Measurements from ENCODE around the gene RRAS.

Gene RRAS

DNA sequence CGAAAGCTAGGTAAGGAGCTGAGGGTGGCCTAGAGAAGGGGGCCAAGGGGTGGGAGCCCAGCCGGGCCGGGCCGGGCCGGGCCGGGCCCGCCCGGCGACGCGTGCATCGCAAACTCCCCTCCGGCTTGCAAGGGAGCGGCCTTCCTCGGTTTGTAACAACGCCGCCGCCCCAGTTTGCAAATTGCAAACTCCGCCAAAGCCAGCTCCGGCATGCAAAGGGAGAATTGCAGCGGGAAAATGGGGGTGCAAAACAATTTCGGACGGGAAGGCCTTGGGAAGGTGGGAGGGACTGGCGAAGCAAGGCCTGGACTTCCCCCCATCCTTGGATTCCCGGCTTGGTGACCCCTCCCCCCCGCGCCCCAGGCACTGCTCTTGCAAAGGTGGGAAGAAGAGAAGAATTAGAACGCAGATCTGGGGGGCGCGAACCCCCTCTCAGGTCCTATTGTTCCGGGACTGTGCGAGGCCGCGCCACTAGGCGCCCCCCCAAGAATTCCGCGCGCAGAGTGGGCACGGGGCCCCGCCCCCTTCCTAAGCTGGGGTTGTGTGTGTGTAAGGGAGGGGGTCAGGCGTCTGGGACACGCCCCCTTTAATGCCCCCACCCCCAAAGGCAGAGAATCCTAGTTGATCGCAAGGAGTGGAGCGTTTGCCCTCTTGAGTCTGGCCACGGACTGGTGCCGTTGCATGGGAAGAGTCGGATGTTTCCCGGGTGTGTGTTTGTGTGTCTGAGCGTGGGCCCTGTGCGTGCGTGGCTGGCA, 48.0 kb downstream of the RRAS start:
- DNase-seq (ENCODE audit: low read depth, low spot score), result no peak
- POLR2A ChIA-PET, result interaction anchor here (1.0 to 1.1 kb wide), 2 partner anchors 11 to 48 kb away, joined by 5 to 6 read pairs; partner anchors contain the start of genes NOSIP, PRRG2 and RRAS
- H3K4me3 ChIP-seq (ENCODE audit: low read depth, low read length), result peak overlapping the region; percentile 85
- TF ChIP-seq, protein P1, sequence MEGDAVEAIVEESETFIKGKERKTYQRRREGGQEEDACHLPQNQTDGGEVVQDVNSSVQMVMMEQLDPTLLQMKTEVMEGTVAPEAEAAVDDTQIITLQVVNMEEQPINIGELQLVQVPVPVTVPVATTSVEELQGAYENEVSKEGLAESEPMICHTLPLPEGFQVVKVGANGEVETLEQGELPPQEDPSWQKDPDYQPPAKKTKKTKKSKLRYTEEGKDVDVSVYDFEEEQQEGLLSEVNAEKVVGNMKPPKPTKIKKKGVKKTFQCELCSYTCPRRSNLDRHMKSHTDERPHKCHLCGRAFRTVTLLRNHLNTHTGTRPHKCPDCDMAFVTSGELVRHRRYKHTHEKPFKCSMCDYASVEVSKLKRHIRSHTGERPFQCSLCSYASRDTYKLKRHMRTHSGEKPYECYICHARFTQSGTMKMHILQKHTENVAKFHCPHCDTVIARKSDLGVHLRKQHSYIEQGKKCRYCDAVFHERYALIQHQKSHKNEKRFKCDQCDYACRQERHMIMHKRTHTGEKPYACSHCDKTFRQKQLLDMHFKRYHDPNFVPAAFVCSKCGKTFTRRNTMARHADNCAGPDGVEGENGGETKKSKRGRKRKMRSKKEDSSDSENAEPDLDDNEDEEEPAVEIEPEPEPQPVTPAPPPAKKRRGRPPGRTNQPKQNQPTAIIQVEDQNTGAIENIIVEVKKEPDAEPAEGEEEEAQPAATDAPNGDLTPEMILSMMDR (IDR thresholded peaks at IDR 0.05; ENCODE audit: insufficient read depth, low read length, missing control alignments), result no peak
- CTCF ChIA-PET, result interaction anchor here (1.1 kb wide), 1 partner anchor 89 kb away, joined by 3 read pairs; no protein-coding TSS in a partner anchor

DNA sequence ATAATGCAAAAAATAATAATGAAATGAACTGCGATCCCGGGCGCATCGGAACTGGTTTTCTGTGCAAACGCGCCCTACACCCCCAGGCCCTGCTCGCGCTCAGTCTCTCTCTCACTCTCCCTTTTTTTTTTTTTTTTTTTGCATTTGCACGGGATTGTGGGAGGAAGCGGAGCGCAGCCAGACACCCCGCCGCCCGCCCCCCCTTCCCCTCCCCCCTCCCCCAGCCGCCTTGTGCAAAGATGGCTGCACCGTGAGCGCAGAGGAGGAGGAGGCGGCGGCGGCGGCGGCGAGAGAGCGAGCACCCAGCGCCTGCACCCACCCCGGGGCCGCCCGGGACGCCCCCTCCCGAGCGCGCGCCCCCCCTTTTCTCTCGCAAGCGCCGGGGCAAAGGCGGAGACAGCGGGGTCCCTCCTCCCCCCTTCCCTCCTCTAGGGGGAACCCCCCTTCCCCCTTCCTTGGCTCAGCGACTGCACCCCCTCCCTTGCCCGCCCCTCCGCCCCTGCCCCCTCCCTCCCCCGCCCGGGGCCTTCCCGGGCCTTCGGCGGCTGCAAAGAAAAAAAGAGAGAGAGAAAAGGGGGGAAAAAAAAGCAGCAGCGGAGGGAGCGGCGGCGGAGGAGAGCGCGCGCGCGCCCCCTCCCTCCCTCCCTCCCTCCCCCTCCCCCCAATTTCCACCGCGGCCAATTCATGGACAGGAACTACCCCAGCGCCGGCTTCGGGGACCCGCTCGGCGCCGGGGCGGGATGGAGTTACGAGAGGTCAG, 48.8 kb downstream of the RRAS start, which contains the start of gene PRR12:
PRR12 (plus strand) TSS at position 212 of the 760 bp plus-strand sequence; CDS start at position 685, 473 bp downstream.
- no peak for DNase-seq (ENCODE audit: low read depth, low spot score)
- ChIA-PET POLR2A (interaction anchor here (0.6 to 1.7 kb wide), 7 partner anchors 9 to 74 kb away, joined by 4 to 16 read pairs (median 6); partner anchors contain the start of genes BCL2L12, IRF3, NOSIP and PRRG2), CTCF (interaction anchor here (1.1 to 2.7 kb wide), 4 partner anchors 9 to 90 kb away, joined by 3 to 15 read pairs (median 4); partner anchors contain the start of gene SCAF1)
- TF ChIP-seq, protein P1 (IDR thresholded peaks at IDR 0.05; ENCODE audit: insufficient read depth, low read length, missing control alignments), result no peak
- H3K4me3 ChIP-seq (ENCODE audit: low read depth, low read length), result peak within 1 kb of the TSS; percentile 85

DNA sequence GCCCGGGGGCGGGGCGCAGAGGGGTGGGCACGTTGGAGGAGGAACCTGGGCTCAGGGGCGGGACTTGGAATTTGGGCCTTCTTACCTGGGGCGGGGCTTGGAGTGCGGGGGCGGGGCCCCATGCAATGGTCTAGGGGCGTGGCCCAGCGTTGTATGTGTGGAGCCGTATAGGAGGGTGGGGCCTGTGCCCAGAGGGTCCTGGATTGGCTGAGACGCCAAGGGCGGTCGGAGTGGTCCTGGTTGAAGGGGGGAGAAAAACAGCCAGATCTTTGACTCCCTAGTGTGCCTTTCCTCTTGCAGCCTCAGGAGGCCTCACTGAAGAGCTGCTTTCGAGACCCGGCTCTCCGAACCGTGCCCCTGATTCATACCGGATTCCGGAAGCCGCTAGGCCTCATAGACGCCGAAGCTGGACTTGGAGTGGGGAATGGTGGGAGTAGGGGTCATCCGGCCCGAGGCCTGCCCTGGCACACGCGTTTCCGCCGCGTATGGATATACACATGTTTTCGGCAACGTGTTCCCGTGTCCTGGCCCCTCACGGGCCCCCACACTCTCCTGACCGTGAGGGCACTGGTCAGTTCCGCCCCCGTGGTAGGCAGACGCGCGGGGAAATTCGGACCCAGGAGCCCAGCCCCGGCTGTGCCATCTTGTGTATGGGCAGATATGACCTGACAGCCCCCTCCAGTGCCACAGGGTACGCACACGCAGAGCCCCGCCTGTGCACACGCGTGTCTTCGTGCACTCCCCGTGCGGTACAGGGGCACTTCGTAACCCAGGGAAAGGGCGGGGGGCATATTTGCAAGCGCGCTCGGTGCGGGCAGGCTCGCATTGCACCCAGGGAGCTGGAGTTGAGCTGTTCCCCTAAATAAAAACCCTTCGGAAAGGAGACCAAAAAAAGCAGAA, 49.6 kb downstream of the RRAS start:
- POLR2A ChIA-PET, result interaction anchor here (0.6 to 1.7 kb wide), 10 partner anchors 8 to 87 kb away, joined by 3 to 16 read pairs (median 4); partner anchors contain the start of genes BCL2L12, IRF3, NOSIP and PRMT1
- CTCF ChIA-PET, result interaction anchor here (1.2 to 2.7 kb wide), 3 partner anchors 9 to 52 kb away, joined by 3 to 15 read pairs (median 6); partner anchors contain the start of gene SCAF1
- H3K4me3 ChIP-seq (ENCODE audit: low read depth, low read length), result peak overlapping the region; percentile 85

DNA sequence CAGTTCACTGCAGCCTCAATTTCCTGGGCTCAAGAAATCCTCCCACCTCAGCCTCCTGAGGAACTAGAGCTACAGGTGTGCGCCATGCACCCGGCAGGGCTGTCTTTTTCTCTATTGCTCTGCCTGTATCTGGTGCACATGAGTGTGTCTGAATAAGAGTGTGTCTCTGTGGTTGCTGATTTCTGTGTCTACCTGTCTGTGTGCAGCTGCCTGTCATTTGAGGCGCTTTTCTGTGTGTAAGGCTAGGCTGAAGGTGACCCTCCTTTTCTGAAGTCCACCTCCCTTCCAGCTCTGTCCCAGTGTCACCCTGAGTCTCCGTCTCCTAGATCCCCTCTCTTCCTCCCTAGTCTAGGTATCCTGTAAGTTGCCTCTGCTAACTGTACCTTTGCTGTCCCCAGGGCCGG, 50.4 kb downstream of the RRAS start:
- TF ChIP-seq, protein P1 (IDR thresholded peaks at IDR 0.05; ENCODE audit: insufficient read depth, low read length, missing control alignments), result no peak

More for the DNA sequence above, 49.6 kb downstream of the RRAS start:
- TF ChIP-seq, protein P1 (IDR thresholded peaks at IDR 0.05; ENCODE audit: insufficient read depth, low read length, missing control alignments), result no peak
- peak; percentile 67 for DNase-seq (ENCODE audit: low read depth, low spot score)

DNA sequence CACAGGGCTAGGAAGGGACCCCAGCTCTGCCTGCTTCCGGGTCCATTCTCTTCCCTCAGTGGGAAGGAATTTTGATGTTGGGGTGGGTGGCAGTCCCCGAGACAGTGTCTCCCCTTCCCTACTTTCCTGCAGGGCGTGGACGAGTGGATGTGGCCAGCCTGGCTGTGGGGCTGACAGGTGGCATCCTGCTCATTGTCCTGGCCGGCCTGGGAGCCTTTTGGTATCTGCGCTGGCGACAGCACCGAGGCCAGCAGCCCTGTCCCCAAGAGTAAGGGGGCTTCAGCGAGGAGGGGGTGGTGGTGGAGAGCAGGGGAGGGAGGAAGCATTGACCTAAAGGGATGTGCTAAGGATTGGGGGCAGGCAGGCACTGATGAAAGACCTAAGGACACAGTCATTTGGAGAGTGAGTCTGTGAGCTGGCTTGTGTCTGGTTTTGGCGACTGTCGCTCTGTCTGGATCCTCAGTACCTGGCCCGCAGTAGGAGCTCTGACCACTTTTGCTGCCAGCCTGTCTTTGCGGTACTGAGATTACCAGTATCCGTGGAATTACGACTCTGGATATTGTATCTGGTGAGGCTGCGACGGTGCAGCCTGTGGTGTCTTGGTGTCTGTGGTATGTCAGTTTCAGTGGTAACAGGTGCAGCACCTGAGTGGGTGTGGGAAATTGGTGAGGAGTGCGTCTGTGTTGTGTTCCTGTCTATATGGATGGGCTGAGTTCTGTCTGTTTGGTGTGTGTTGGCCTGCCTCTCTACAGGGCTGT, 51.4 kb downstream of the RRAS start:
- no peak overlapping the region for H3K4me3 ChIP-seq (ENCODE audit: low read depth, low read length)
- ChIA-PET CTCF (interaction anchor here (1.2 to 2.7 kb wide), 2 partner anchors 18 kb away, joined by 5 to 15 read pairs; no protein-coding TSS in a partner anchor), POLR2A (interaction anchor here (0.9 kb wide), 1 partner anchor 8 kb away, joined by 4 read pairs; the partner anchor contains the start of genes NOSIP and PRRG2)
- TF ChIP-seq, protein P1 (IDR thresholded peaks at IDR 0.05; ENCODE audit: insufficient read depth, low read length, missing control alignments), result no peak
- no peak for DNase-seq (ENCODE audit: low read depth, low spot score)

More for the DNA sequence above, 50.4 kb downstream of the RRAS start:
- DNase-seq (ENCODE audit: low read depth, low spot score), result no peak
- ChIA-PET CTCF (interaction anchor here (2.7 kb wide), 1 partner anchor 19 kb away, joined by 15 read pairs; no protein-coding TSS in a partner anchor), POLR2A (interaction anchor here (0.6 to 1.7 kb wide), 8 partner anchors 9 to 87 kb away, joined by 4 to 16 read pairs (median 6); partner anchors contain the start of genes BCL2L12, IRF3, NOSIP and PRMT1)
- H3K4me3 ChIP-seq (ENCODE audit: low read depth, low read length), result no peak overlapping the region
